GM21737 (cell line): ENCODE data around the gene BHMT.
"Not testable (repeated sequence)": the region's sequence is repeated elsewhere in the genome, so short reads cannot be mapped to it uniquely, and the experiment has no call there.

Experiments used
- ATAC-seq: cut with Tn5 transposase; IDR thresholded peaks from one replicate; pipeline ENCODE4 v1.9.1; 2021; ENCODE audit warnings: mild to moderate bottlenecking, moderate library complexity; ENCODE audit not compliant: unreplicated experiment

BHMT gene

GRCh38 chr5:79171635-79172245 is 60.1 kb downstream of the BHMT start:
- ATAC-seq, result no peak

GRCh38 chr5:79172269-79172668 is 60.7 kb downstream of the BHMT start:
- ATAC-seq, result no peak

GRCh38 chr5:79173626-79174025 is 62.0 kb downstream of the BHMT start:
- ATAC-seq, result no peak

GRCh38 chr5:79180449-79180848 is 68.8 kb downstream of the BHMT start:
- not testable (repeated sequence) for ATAC-seq

GRCh38 chr5:79181419-79182022 is 69.9 kb downstream of the BHMT start:
- no peak for ATAC-seq
